ENCODE measurements around the gene IL31RA.

GRCh38 chr5:55919625-55920024, 68.5 kb downstream of the IL31RA start:
- TF ChIP-seq CTCF (IDR thresholded peaks at IDR 0.05 in 4 of 5, conservative IDR thresholded peaks at IDR 0.05 in 1 of 5), result no peak
- TF ChIP-seq POLR2A (IDR thresholded peaks at IDR 0.05), result no peak
